ENCODE data around the gene ZNF777. TPM values are rescaled to one million over a fixed set of nuclear protein-coding genes. Genes with fewer than 3 reads are reported as not detected.
A peak's percentile ranks its signal among the peaks of the same experiment; 100 is the strongest.
"Not testable (repeated sequence)": the region's sequence is repeated elsewhere in the genome, so short reads cannot be mapped to it uniquely, and the experiment has no call there.

ZNF777 gene
- total and polyA plus RNA-seq, 4 donors = 4.0 to 9.4 (median 7.3) TPM

GRCh38 chr7:149497467-149498261 is 36.8 kb upstream of the ZNF777 start, which contains the start of gene ZNF746:
Gene ZNF746, minus strand, starts transcription at chr7:149497809. Its CDS starts 273 bp downstream, at chr7:149497536.
- Histone ChIP-seq H3K9me3 (ENCODE audit: control insufficient read depth, low read length) (no peaks in the 10 kb centered on the region), H3K4me1 (ENCODE audit: control insufficient read depth in 1 of 2, insufficient read depth in 2 of 2, low read length in 2 of 2) (no peaks in the 10 kb centered on the region), H3K27me3 (ENCODE audit: control insufficient read depth in 1 of 2, insufficient read depth in 2 of 2, low read length in 1 of 2) (no peaks in the 10 kb centered on the region), H3K27ac (ENCODE audit: low read depth in 1 of 2, low read length in 2 of 2) (peak within 1 kb of the TSS; percentile 46 to 67), H3K36me3 (ENCODE audit: control insufficient read depth in 1 of 2, insufficient read depth in 2 of 2, low read length in 1 of 2) (peaks cover 0 to 5% of the 10 kb centered on the region in 2 donors), H3K4me3 (ENCODE audit: low read length in 2 of 2) (peak within 1 kb of the TSS; percentile 91 to 92)
- 0 to 1% methylated on average over 73 to 109 of the region's 109 CpGs for WGBS, 2 donors
- DNase-seq (peak; percentile 89 to 94), ATAC-seq (ENCODE audit: low FRiP score) (peak; percentile 89)
- intact Hi-C loops (cut with DNase I) = loop anchor here (2.0 to 10.0 kb wide), 4 partner anchors 35 to 213 kb away; partner anchors contain the start of gene ZNF777 (in 1 of the 2)

GRCh38 chr7:149496642-149497391 is 36.0 kb upstream of the ZNF777 start:
- Histone ChIP-seq H3K36me3 (ENCODE audit: control insufficient read depth in 1 of 2, insufficient read depth in 2 of 2, low read length in 1 of 2) (peaks cover 0 to 6% of the 10 kb centered on the region in 2 donors), H3K27ac (ENCODE audit: low read depth in 1 of 2, low read length in 2 of 2) (peak overlapping the region; percentile 46 to 67), H3K27me3 (ENCODE audit: control insufficient read depth in 1 of 2, insufficient read depth in 2 of 2, low read length in 1 of 2) (no peaks in the 10 kb centered on the region), H3K9me3 (ENCODE audit: control insufficient read depth, low read length) (no peaks in the 10 kb centered on the region), H3K4me1 (ENCODE audit: control insufficient read depth in 1 of 2, insufficient read depth in 2 of 2, low read length in 2 of 2) (no peaks in the 10 kb centered on the region), H3K4me3 (ENCODE audit: low read length in 2 of 2) (peak overlapping the region; percentile 91 to 92)
- intact Hi-C loops (cut with DNase I) = loop anchor here (2.0 to 10.0 kb wide), 4 partner anchors 35 to 212 kb away; partner anchors contain the start of gene ZNF777 (in 1 of the 2)
- WGBS, 2 donors = 1 to 2% methylated on average over 32 to 51 of the region's 51 CpGs
- ATAC-seq (ENCODE audit: low FRiP score) (peak; percentile 65), DNase-seq (peak; percentile 71 to 90)

GRCh38 chr7:149495785-149496641 is 35.2 kb upstream of the ZNF777 start:
- Histone ChIP-seq H3K4me1 (ENCODE audit: control insufficient read depth in 1 of 2, insufficient read depth in 2 of 2, low read length in 2 of 2) (no peaks in the 10 kb centered on the region), H3K36me3 (ENCODE audit: control insufficient read depth in 1 of 2, insufficient read depth in 2 of 2, low read length in 1 of 2) (peaks cover 0 to 6% of the 10 kb centered on the region in 2 donors), H3K27ac (ENCODE audit: low read depth in 1 of 2, low read length in 2 of 2) (no peak overlapping the region), H3K4me3 (ENCODE audit: low read length in 2 of 2) (no peak overlapping the region), H3K27me3 (ENCODE audit: control insufficient read depth in 1 of 2, insufficient read depth in 2 of 2, low read length in 1 of 2) (no peaks in the 10 kb centered on the region), H3K9me3 (ENCODE audit: control insufficient read depth, low read length) (no peaks in the 10 kb centered on the region)
- 34 to 45% methylated on average over 10 to 13 of the region's 13 CpGs for WGBS, 2 donors
- intact Hi-C loops (cut with DNase I) = loop anchor here (2.0 to 10.0 kb wide), 4 partner anchors 34 to 211 kb away; partner anchors contain the start of gene ZNF777 (in 1 of the 2)
- peak; percentile 86 to 89 for DNase-seq
- peak; percentile 52 for ATAC-seq (ENCODE audit: low FRiP score)

GRCh38 chr7:149494738-149495368 is 34.0 kb upstream of the ZNF777 start:
- no peaks in the 10 kb centered on the region for H3K4me1 ChIP-seq (ENCODE audit: control insufficient read depth in 1 of 2, insufficient read depth in 2 of 2, low read length in 2 of 2)
- no peaks in the 10 kb centered on the region for H3K9me3 ChIP-seq (ENCODE audit: control insufficient read depth, low read length)
- no peak for ATAC-seq (ENCODE audit: low FRiP score)
- intact Hi-C loops (cut with DNase I) = loop anchor here (5.0 to 10.0 kb wide), 3 partner anchors 33 to 210 kb away; partner anchors contain the start of gene ZNF777 (in 1 of the 2)
- 85 to 86% methylated on average over 6 of the region's 6 CpGs for WGBS, 2 donors
- no peak overlapping the region for H3K27ac ChIP-seq (ENCODE audit: low read depth in 1 of 2, low read length in 2 of 2)
- H3K36me3 ChIP-seq (ENCODE audit: control insufficient read depth in 1 of 2, insufficient read depth in 2 of 2, low read length in 1 of 2) = peaks cover 0 to 9% of the 10 kb centered on the region in 2 donors
- no peaks in the 10 kb centered on the region for H3K27me3 ChIP-seq (ENCODE audit: control insufficient read depth in 1 of 2, insufficient read depth in 2 of 2, low read length in 1 of 2)
- DNase-seq = peak in 1 of 2 donors; percentile 49
- no peak overlapping the region for H3K4me3 ChIP-seq (ENCODE audit: low read length in 2 of 2)

GRCh38 chr7:149493975-149494374 is 33.1 kb upstream of the ZNF777 start:
- not testable (repeated sequence) for H3K9me3 ChIP-seq (ENCODE audit: control insufficient read depth, low read length); DNase-seq; H3K36me3 ChIP-seq (ENCODE audit: control insufficient read depth in 1 of 2, insufficient read depth in 2 of 2, low read length in 1 of 2); ATAC-seq (ENCODE audit: low FRiP score); H3K4me1 ChIP-seq (ENCODE audit: control insufficient read depth in 1 of 2, insufficient read depth in 2 of 2, low read length in 2 of 2); H3K27ac ChIP-seq (ENCODE audit: low read depth in 1 of 2, low read length in 2 of 2); H3K4me3 ChIP-seq (ENCODE audit: low read length in 2 of 2); H3K27me3 ChIP-seq (ENCODE audit: control insufficient read depth in 1 of 2, insufficient read depth in 2 of 2, low read length in 1 of 2)
- intact Hi-C loops (cut with DNase I) = loop anchor here in 1 of 2 donors (10.0 kb wide), 1 partner anchor 209 kb away; no protein-coding TSS in a partner anchor
- 93% methylated on average over 16 to 20 of the region's 20 CpGs for WGBS, 2 donors

- Histone ChIP-seq H3K4me3 (ENCODE audit: low read length in 2 of 2) (no peak overlapping the region), H3K4me1 (ENCODE audit: control insufficient read depth in 1 of 2, insufficient read depth in 2 of 2, low read length in 2 of 2) (no peaks in the 10 kb centered on the region), H3K27me3 (ENCODE audit: control insufficient read depth in 1 of 2, insufficient read depth in 2 of 2, low read length in 1 of 2) (no peaks in the 10 kb centered on the region), H3K27ac (ENCODE audit: low read depth in 1 of 2, low read length in 2 of 2) (no peak overlapping the region), H3K9me3 (ENCODE audit: control insufficient read depth, low read length) (no peaks in the 10 kb centered on the region), H3K36me3 (ENCODE audit: control insufficient read depth in 1 of 2, insufficient read depth in 2 of 2, low read length in 1 of 2) (peaks cover 0 to 9% of the 10 kb centered on the region in 2 donors)
- 94 to 98% methylated on average over 9 of the region's 9 CpGs for WGBS, 2 donors
- DNase-seq (no peak), ATAC-seq (ENCODE audit: low FRiP score) (no peak)
- intact Hi-C loops (cut with DNase I) = loop anchor here in 1 of 2 donors (10.0 kb wide), 1 partner anchor 209 kb away; no protein-coding TSS in a partner anchor
Measured at GRCh38 chr7:149493366-149493765, 32.5 kb upstream of the ZNF777 start.

GRCh38 chr7:149490083-149490760 is 29.4 kb upstream of the ZNF777 start:
- Histone ChIP-seq H3K4me1 (ENCODE audit: control insufficient read depth in 1 of 2, insufficient read depth in 2 of 2, low read length in 2 of 2) (no peaks in the 10 kb centered on the region), H3K4me3 (ENCODE audit: low read length in 2 of 2) (no peak overlapping the region), H3K9me3 (ENCODE audit: control insufficient read depth, low read length) (no peaks in the 10 kb centered on the region), H3K27me3 (ENCODE audit: control insufficient read depth in 1 of 2, insufficient read depth in 2 of 2, low read length in 1 of 2) (no peaks in the 10 kb centered on the region), H3K36me3 (ENCODE audit: control insufficient read depth in 1 of 2, insufficient read depth in 2 of 2, low read length in 1 of 2) (peaks cover 1 to 11% of the 10 kb centered on the region in 2 donors), H3K27ac (ENCODE audit: low read depth in 1 of 2, low read length in 2 of 2) (no peak overlapping the region)
- 86 to 88% methylated on average over 15 of the region's 15 CpGs for WGBS, 2 donors
- no peak for ATAC-seq (ENCODE audit: low FRiP score)
- peak in 1 of 2 donors; percentile 32 for DNase-seq
- intact Hi-C loops (cut with DNase I) = loop anchor here in 1 of 2 donors (10.0 kb wide), 1 partner anchor 205 kb away; no protein-coding TSS in a partner anchor

Data from aorta (tissue), 5 donors.